ENCODE results near the gene SPOCK1. TPM values are rescaled to one million over a fixed set of nuclear protein-coding genes. Genes with fewer than 3 reads are reported as not detected.

SPOCK1 gene
- total RNA-seq, 4 donors from 2014 or later: 46.5 to 52.7 (median 51.4) TPM

DNA sequence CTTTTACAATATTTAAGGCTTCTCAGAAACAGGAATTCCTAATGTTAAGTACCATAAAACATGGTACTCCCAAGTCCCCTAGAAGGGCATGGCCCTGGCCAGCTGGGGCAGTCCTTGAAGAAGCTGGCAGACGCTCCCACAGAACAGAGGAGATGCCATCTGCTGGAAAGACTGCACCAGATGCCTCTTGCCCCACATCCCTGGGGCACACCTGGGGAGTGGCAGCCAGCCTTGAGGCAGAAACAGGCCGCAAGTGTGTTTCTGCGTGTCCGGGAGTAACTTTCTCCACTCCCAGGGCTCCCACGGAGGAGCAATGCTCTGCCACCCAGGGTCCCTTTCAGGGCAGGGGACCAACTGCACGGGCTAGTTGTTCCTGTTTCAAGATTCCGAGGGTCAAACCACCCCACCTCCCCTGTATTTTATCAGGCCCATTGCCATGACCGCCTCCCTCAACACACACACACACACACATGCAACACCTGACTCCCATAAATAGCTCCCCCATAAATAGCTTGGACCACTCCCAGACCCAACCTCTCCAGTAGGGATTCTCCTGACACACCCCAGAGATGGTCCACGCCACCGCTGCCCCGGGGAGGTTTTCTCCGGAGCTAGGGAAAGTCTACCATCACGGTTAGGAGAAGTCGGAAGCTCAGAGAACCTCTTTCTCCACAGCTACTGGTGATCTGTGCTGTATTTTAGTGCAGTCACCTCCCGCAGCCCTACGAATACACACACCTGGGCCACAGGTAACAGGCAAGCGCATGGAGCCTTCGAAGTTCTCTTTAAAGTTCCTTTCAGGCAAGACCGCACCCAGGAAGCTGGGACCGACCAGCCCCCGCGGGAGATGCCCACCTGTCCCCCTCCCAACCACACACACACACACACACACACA lies 1.5 kb downstream of the SPOCK1 start:
- H3K36me3 ChIP-seq: no peaks in the 10 kb centered on the region
- WGBS, 2 donors (ENCODE audit: low coverage in 1 of 2): 68% methylated on average over 5 of the region's 22 CpGs; no CpG with 5 or more reads in 1 of the 2 donors
- peak overlapping the region in 1 of 4 donors; percentile 63 for H3K27ac ChIP-seq
- peak overlapping the region; percentile 2 to 62 for H3K4me3 ChIP-seq
- H3K4me1 ChIP-seq: peaks cover 0 to 13% (median 3%) of the 10 kb centered on the region in 3 donors
- ATAC-seq: no peak
- peaks cover 47% of the 10 kb centered on the region for H3K27me3 ChIP-seq
- TF ChIP-seq, protein P1, sequence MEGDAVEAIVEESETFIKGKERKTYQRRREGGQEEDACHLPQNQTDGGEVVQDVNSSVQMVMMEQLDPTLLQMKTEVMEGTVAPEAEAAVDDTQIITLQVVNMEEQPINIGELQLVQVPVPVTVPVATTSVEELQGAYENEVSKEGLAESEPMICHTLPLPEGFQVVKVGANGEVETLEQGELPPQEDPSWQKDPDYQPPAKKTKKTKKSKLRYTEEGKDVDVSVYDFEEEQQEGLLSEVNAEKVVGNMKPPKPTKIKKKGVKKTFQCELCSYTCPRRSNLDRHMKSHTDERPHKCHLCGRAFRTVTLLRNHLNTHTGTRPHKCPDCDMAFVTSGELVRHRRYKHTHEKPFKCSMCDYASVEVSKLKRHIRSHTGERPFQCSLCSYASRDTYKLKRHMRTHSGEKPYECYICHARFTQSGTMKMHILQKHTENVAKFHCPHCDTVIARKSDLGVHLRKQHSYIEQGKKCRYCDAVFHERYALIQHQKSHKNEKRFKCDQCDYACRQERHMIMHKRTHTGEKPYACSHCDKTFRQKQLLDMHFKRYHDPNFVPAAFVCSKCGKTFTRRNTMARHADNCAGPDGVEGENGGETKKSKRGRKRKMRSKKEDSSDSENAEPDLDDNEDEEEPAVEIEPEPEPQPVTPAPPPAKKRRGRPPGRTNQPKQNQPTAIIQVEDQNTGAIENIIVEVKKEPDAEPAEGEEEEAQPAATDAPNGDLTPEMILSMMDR (IDR thresholded peaks at IDR 0.05): no peak
- TF ChIP-seq POLR2AphosphoS5 (IDR thresholded peaks at IDR 0.05) (no peak), POLR2A (IDR thresholded peaks at IDR 0.05) (no peak), EP300 (IDR thresholded peaks at IDR 0.05) (no peak)
- no peaks in the 10 kb centered on the region for H3K9me3 ChIP-seq

DNA sequence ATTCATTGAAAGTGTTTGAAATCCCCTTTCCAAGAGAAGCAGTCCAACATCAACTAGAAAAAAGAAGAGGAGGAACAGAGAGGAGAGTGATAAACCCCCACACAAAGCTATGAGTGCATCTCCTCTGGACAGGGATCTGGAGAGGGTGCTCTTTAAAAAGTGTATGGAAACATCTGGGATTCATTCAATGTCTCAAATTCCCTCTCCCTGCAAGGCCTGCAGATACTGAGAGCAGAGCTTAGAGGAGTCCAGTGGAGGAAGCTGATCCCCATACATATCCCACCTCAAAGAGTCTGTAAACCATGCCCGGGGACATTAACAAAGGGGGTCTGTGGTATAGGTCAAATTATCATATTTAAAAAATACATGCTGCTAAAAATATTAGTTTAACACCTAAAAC lies 2.2 kb downstream of the SPOCK1 start:
- peaks cover 42% of the 10 kb centered on the region for H3K27me3 ChIP-seq
- TF ChIP-seq, protein P1 (IDR thresholded peaks at IDR 0.05): no peak
- TF ChIP-seq POLR2A (IDR thresholded peaks at IDR 0.05) (no peak), POLR2AphosphoS5 (IDR thresholded peaks at IDR 0.05) (no peak), EP300 (IDR thresholded peaks at IDR 0.05) (no peak)
- H3K36me3 ChIP-seq: no peaks in the 10 kb centered on the region
- no peaks in the 10 kb centered on the region for H3K9me3 ChIP-seq
- peaks cover 0 to 13% (median 3%) of the 10 kb centered on the region in 3 donors for H3K4me1 ChIP-seq
- no peak for ATAC-seq
- H3K27ac ChIP-seq: no peak overlapping the region
- no peak overlapping the region for H3K4me3 ChIP-seq
- WGBS, 2 donors (ENCODE audit: low coverage in 1 of 2): 78% methylated on average over 1 of the region's 1 CpG; no CpG with 5 or more reads in 1 of the 2 donors

DNA sequence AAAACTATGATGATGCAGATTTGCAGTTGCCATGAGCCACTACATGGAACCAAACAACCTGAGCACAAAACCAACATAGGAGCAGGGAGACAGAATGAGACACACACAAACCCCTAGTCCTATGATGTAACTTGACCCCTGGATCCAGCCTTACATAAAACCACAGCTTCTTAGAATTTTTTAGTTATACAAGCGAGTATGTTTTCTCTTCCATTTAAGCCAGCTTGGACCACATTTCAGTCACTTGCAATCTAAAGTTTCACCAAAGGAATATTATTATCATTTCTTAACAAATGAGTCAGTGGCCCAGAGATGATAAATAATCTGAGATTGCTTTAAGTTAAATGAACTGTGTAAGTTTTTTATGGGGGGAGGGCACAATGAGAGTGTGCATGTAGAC lies 6.8 kb downstream of the SPOCK1 start:
- H3K4me1 ChIP-seq: no peaks in the 10 kb centered on the region
- no peaks in the 10 kb centered on the region for H3K9me3 ChIP-seq
- peaks cover 11% of the 10 kb centered on the region for H3K27me3 ChIP-seq
- no peak for ATAC-seq
- H3K27ac ChIP-seq: no peak overlapping the region
- no peak overlapping the region for H3K4me3 ChIP-seq
- TF ChIP-seq POLR2A (IDR thresholded peaks at IDR 0.05) (no peak), POLR2AphosphoS5 (IDR thresholded peaks at IDR 0.05) (no peak), EP300 (IDR thresholded peaks at IDR 0.05) (no peak)
- TF ChIP-seq, protein P1 (IDR thresholded peaks at IDR 0.05): no peak
- WGBS, 2 donors (ENCODE audit: low coverage in 1 of 2): 75 to 88% methylated on average over 1 of the region's 1 CpG
- no peaks in the 10 kb centered on the region for H3K36me3 ChIP-seq

DNA sequence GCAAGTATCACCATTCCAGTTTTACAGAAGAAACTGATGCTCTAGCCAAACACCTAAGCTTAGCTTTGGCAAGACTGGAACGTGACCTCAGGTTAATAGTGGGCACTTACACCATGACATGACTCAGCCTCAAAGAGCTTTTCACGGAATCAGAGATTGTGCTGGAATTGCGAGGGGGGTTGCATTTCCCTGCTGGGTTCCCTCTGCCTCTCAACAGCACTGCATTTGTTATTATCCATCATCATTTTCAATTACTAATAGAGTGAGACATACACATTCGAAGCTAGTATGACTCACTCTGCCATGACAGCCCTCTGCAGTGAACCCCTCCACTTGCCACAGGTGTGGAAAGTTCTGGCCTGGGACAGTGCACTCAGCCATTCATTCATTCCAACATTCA lies 8.0 kb downstream of the SPOCK1 start:
- WGBS, 2 donors (ENCODE audit: low coverage in 1 of 2): 71 to 100% methylated on average over 1 of the region's 4 CpGs
- Histone ChIP-seq H3K4me1 (no peaks in the 10 kb centered on the region), H3K27ac (no peak overlapping the region), H3K4me3 (no peak overlapping the region), H3K36me3 (no peaks in the 10 kb centered on the region), H3K9me3 (no peaks in the 10 kb centered on the region), H3K27me3 (peaks cover 5% of the 10 kb centered on the region)
- TF ChIP-seq EP300 (IDR thresholded peaks at IDR 0.05) (no peak), POLR2AphosphoS5 (IDR thresholded peaks at IDR 0.05) (no peak), POLR2A (IDR thresholded peaks at IDR 0.05) (no peak)
- TF ChIP-seq, protein P1 (IDR thresholded peaks at IDR 0.05): no peak
- no peak for ATAC-seq

DNA sequence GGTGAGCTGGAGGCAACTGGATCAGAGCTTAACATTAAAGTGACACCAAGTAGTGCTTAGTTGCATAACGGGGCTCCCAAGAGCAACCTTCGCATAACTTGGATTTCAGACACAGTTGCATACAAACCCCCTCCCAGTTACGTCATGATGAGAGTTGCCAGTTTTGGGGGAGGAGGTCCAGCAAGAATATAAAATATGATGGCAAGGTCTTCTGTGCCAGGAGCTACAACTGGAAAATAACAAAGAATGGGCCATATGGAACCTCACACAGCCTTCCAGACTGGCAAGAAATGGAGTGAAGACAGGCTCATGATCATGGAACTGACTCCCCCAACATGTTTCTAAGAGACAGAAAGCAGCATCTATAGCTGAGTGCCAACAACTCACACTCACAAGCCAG lies 8.5 kb downstream of the SPOCK1 start:
- H3K27me3 ChIP-seq: no peaks in the 10 kb centered on the region
- no peak overlapping the region for H3K27ac ChIP-seq
- H3K4me3 ChIP-seq: no peak overlapping the region
- H3K36me3 ChIP-seq: no peaks in the 10 kb centered on the region
- no peaks in the 10 kb centered on the region for H3K9me3 ChIP-seq
- no peak for ATAC-seq
- no peaks in the 10 kb centered on the region for H3K4me1 ChIP-seq
- no peak for TF ChIP-seq POLR2A (IDR thresholded peaks at IDR 0.05)
- no peak for TF ChIP-seq EP300 (IDR thresholded peaks at IDR 0.05)
- TF ChIP-seq, protein P1 (IDR thresholded peaks at IDR 0.05): no peak
- no peak for TF ChIP-seq POLR2AphosphoS5 (IDR thresholded peaks at IDR 0.05)
- WGBS, 2 donors (ENCODE audit: low coverage in 1 of 2): 70% methylated on average over 3 of the region's 3 CpGs; no CpG with 5 or more reads in 1 of the 2 donors
